Measurements from ENCODE around the gene DNAJB1. TPM values are rescaled to one million over a fixed set of nuclear protein-coding genes. Genes with fewer than 3 reads are reported as not detected.

DNAJB1 gene
- total RNA-seq, 1 donor from 2014 or later, result 53.9 TPM

GRCh38 chr19:14482172-14482941, 35.8 kb downstream of the DNAJB1 start:
- no peaks in the 10 kb centered on the region for H3K9me3 Mint-ChIP-seq (ENCODE audit: unreplicated experiment)
- no peak for DNase-seq
- TF ChIP-seq CTCF (IDR thresholded peaks at IDR 0.05; ENCODE audit: partially characterized antibody, unreplicated experiment), result no peak
- no peaks in the 10 kb centered on the region for H3K4me1 Mint-ChIP-seq (ENCODE audit: low read depth, unreplicated experiment)
- H3K27me3 Mint-ChIP-seq (ENCODE audit: unreplicated experiment), result peaks cover 2% of the 10 kb centered on the region
- H3K27ac Mint-ChIP-seq (ENCODE audit: unreplicated experiment), result no peak overlapping the region
- no peak overlapping the region for H3K4me3 Mint-ChIP-seq (ENCODE audit: unreplicated experiment)
- H3K36me3 Mint-ChIP-seq (ENCODE audit: unreplicated experiment), result no peaks in the 10 kb centered on the region

- Mint-ChIP-seq H3K4me3 (ENCODE audit: unreplicated experiment) (no peak overlapping the region), H3K27ac (ENCODE audit: unreplicated experiment) (no peak overlapping the region), H3K27me3 (ENCODE audit: unreplicated experiment) (peaks cover 10% of the 10 kb centered on the region)
Measured at GRCh38 chr19:14480700-14481079, 37.5 kb downstream of the DNAJB1 start.

DNA sequence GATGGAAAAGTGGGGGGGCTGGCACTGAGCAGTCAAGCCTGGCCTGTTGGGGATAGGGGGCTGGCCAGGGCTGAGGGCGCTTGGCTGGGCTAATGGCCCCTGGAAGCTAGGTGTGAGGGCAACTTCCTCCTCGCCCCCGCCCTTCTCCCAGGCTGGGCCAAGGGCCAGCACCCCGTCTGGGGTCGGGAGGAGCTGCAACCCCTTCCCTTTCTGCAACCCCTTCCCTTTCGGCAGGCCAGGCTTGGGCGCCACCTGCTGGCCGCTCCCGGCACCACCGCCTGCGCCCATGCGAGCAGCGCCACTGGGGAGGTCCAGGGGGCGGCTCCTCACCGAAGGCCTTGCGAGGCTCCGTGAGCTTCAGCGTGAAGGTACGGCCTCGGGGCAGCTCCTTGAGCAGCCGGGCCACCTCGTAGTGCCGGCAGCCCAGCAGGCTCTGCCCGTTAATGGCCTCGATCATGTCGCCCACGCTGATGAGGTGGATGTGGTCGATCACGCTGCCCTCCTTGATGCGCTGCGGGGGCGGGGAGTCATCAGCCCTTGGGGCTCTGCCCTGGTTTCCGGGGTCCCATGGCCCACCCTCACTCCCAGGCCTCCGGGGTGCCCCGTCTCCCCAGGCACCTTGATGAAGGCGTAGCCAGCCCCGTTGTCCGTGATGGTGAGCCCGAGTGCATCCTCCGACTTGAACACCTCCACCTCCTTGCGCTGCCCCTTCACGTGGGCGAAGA, 38.1 kb downstream of the DNAJB1 start:
- Mint-ChIP-seq H3K4me1 (ENCODE audit: low read depth, unreplicated experiment) (peaks cover 6% of the 10 kb centered on the region), H3K36me3 (ENCODE audit: unreplicated experiment) (no peaks in the 10 kb centered on the region), H3K27ac (ENCODE audit: unreplicated experiment) (no peak overlapping the region), H3K9me3 (ENCODE audit: unreplicated experiment) (peaks cover 5% of the 10 kb centered on the region), H3K27me3 (ENCODE audit: unreplicated experiment) (peaks cover 10% of the 10 kb centered on the region), H3K4me3 (ENCODE audit: unreplicated experiment) (no peak overlapping the region)
- peak; percentile 97 for TF ChIP-seq CTCF (IDR thresholded peaks at IDR 0.05; ENCODE audit: partially characterized antibody, unreplicated experiment)
- DNase-seq, result peak; percentile 89

More at GRCh38 chr19:14480700-14481079, 37.5 kb downstream of the DNAJB1 start:
- peaks cover 5% of the 10 kb centered on the region for H3K9me3 Mint-ChIP-seq (ENCODE audit: unreplicated experiment)
- no peaks in the 10 kb centered on the region for H3K36me3 Mint-ChIP-seq (ENCODE audit: unreplicated experiment)
- TF ChIP-seq CTCF (IDR thresholded peaks at IDR 0.05; ENCODE audit: partially characterized antibody, unreplicated experiment), result no peak
- H3K4me1 Mint-ChIP-seq (ENCODE audit: low read depth, unreplicated experiment), result peaks cover 6% of the 10 kb centered on the region
- no peak for DNase-seq

DNA sequence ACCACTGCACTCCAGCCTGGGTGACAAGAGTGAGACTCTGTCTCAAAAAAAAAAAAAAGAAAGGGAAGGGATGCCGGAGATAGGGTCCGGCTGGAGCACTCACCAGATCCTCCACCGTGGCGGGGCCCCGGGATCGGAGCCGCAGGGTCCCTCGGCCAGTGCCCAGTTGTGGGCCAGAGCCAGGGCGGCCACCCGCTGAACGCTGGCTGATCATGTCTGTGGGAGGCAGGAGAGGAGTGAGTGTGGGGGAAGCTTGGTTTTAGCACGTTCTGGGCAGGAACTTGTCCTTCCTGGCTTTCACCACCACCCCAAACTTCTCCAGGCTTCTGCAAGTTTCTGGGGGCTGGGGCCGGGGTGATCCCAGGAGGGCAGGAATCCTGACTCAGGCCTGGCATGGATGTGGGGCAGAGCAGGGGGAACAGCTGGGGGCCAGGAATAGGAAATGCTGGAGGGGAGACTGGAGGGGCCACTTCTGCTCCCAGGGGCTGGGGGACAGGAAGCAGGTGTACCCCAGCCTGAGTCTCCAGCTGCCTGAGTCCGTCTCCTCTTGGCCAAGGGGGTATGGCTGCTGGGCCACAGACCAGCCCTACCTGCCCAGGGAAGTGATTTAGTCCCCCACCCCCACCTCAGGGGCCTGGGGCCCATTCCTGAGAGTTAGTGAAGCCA, 38.8 kb downstream of the DNAJB1 start:
- H3K4me1 Mint-ChIP-seq (ENCODE audit: low read depth, unreplicated experiment), result peaks cover 8% of the 10 kb centered on the region
- TF ChIP-seq CTCF (IDR thresholded peaks at IDR 0.05; ENCODE audit: partially characterized antibody, unreplicated experiment), result no peak
- no peak overlapping the region for H3K4me3 Mint-ChIP-seq (ENCODE audit: unreplicated experiment)
- H3K36me3 Mint-ChIP-seq (ENCODE audit: unreplicated experiment), result no peaks in the 10 kb centered on the region
- DNase-seq, result no peak
- peaks cover 10% of the 10 kb centered on the region for H3K27me3 Mint-ChIP-seq (ENCODE audit: unreplicated experiment)
- no peak overlapping the region for H3K27ac Mint-ChIP-seq (ENCODE audit: unreplicated experiment)
- H3K9me3 Mint-ChIP-seq (ENCODE audit: unreplicated experiment), result peaks cover 7% of the 10 kb centered on the region
